Coronary artery (tissue), 2 donors: ENCODE results near the gene DLG2.

Source experiments
- DNase-seq: peaks from one replicate; pipeline ENCODE4 v3.0.0-alpha.2; 2017; ENCODE audit warnings: low spot score
- H3K27ac ChIP-seq, 2 donors: fragments of 200-600 bp; sonication (generic); one replicate each; pipeline ENCODE4 v1.5.1; 2016 to 2019
- H3K4me3 ChIP-seq: fragments of 200-600 bp; sonication (generic); 2 replicates; pipeline ENCODE4 v1.5.1; 2016; ENCODE audit warnings: mild to moderate bottlenecking, moderate library complexity
- CTCF ChIP-seq: fragments of 200-600 bp; sonication (generic); IDR thresholded peaks from one replicate; pipeline ENCODE4 v1.5.1; 2019; ENCODE audit warnings: antibody characterized with exemption

The DLG2 gene

GRCh38 chr11:83493917-83494316, 2133.2 kb downstream of the DLG2 start:
- TF ChIP-seq CTCF, result no peak
- H3K27ac ChIP-seq, result no peak overlapping the region
- no peak for DNase-seq
- H3K4me3 ChIP-seq, result no peak overlapping the region

- no peak for DNase-seq
- H3K4me3 ChIP-seq, result no peak overlapping the region
- no peak overlapping the region for H3K27ac ChIP-seq
- no peak for TF ChIP-seq CTCF
These were observed 2134.1 kb downstream of the DLG2 start for GRCh38 chr11:83493034-83493433.

GRCh38 chr11:83483808-83484207, 2143.3 kb downstream of the DLG2 start:
- no peak for TF ChIP-seq CTCF
- DNase-seq, result no peak
- Histone ChIP-seq H3K27ac (no peak overlapping the region), H3K4me3 (no peak overlapping the region)

GRCh38 chr11:83480811-83481210, 2146.3 kb downstream of the DLG2 start:
- TF ChIP-seq CTCF, result no peak
- DNase-seq, result no peak
- H3K4me3 ChIP-seq, result no peak overlapping the region
- H3K27ac ChIP-seq, result no peak overlapping the region

GRCh38 chr11:83480251-83480650, 2146.9 kb downstream of the DLG2 start:
- no peak overlapping the region for H3K27ac ChIP-seq
- DNase-seq, result no peak
- TF ChIP-seq CTCF, result no peak
- no peak overlapping the region for H3K4me3 ChIP-seq

- no peak for TF ChIP-seq CTCF
- no peak for DNase-seq
- no peak overlapping the region for H3K4me3 ChIP-seq
- no peak overlapping the region for H3K27ac ChIP-seq
These were observed 2149.4 kb downstream of the DLG2 start for GRCh38 chr11:83477772-83478171.

- no peak for TF ChIP-seq CTCF
- DNase-seq, result no peak
- Histone ChIP-seq H3K27ac (no peak overlapping the region), H3K4me3 (no peak overlapping the region)
These were observed 2151.4 kb downstream of the DLG2 start for GRCh38 chr11:83475760-83476159.
